ENCODE results near the gene GPR87. TPM values are rescaled to one million over a fixed set of nuclear protein-coding genes. Genes with fewer than 3 reads are reported as not detected.

Gene GPR87
- total and polyA plus RNA-seq, 12 donors, result 0.01 TPM; not detected in 11

GRCh38 chr3:151322511-151322910, 5.9 kb upstream of the GPR87 start:
- peaks cover 0 to 49% (median 0%) of the 10 kb centered on the region in 9 donors for H3K4me1 ChIP-seq
- H3K4me3 ChIP-seq, result no peak overlapping the region
- no peaks in the 10 kb centered on the region for H3K27me3 ChIP-seq
- DNase-seq, result no peak
- WGBS, 2 donors, result 90 to 100% methylated on average over 1 of the region's 1 CpG
- no peak for TF ChIP-seq CTCF (IDR thresholded peaks at IDR 0.05)
- H3K27ac ChIP-seq, result no peak overlapping the region
- no peak for ATAC-seq
- H3K9me3 ChIP-seq, result no peaks in the 10 kb centered on the region
- H3K36me3 ChIP-seq, result no peaks in the 10 kb centered on the region
- intact Hi-C loops (cut with DNase I), result no loop called here

GRCh38 chr3:151321526-151321925, 4.9 kb upstream of the GPR87 start:
- TF ChIP-seq CTCF (IDR thresholded peaks at IDR 0.05), result no peak
- H3K9me3 ChIP-seq, result no peaks in the 10 kb centered on the region
- ATAC-seq (no peak), DNase-seq (no peak)
- 78 to 81% methylated on average over 1 of the region's 1 CpG for WGBS, 2 donors
- H3K4me3 ChIP-seq, result no peak overlapping the region
- no peak overlapping the region for H3K27ac ChIP-seq
- intact Hi-C loops (cut with DNase I), result no loop called here
- H3K36me3 ChIP-seq, result no peaks in the 10 kb centered on the region
- no peaks in the 10 kb centered on the region for H3K27me3 ChIP-seq
- H3K4me1 ChIP-seq, result peaks cover 0 to 42% (median 0%) of the 10 kb centered on the region in 9 donors

GRCh38 chr3:151320131-151320530, 3.5 kb upstream of the GPR87 start:
- no peak for TF ChIP-seq CTCF (IDR thresholded peaks at IDR 0.05)
- no peaks in the 10 kb centered on the region for H3K27me3 ChIP-seq
- H3K4me3 ChIP-seq, result no peak overlapping the region
- 86 to 90% methylated on average over 2 of the region's 2 CpGs for WGBS, 2 donors
- H3K36me3 ChIP-seq, result no peaks in the 10 kb centered on the region
- peaks cover 0 to 35% (median 0%) of the 10 kb centered on the region in 9 donors for H3K4me1 ChIP-seq
- DNase-seq, result no peak
- intact Hi-C loops (cut with DNase I), result no loop called here
- H3K9me3 ChIP-seq, result no peaks in the 10 kb centered on the region
- H3K27ac ChIP-seq, result no peak overlapping the region
- no peak for ATAC-seq

GRCh38 chr3:151319628-151320027, 3.0 kb upstream of the GPR87 start:
- H3K4me1 ChIP-seq, result peaks cover 0 to 35% (median 0%) of the 10 kb centered on the region in 9 donors
- no peaks in the 10 kb centered on the region for H3K36me3 ChIP-seq
- H3K4me3 ChIP-seq, result no peak overlapping the region
- peak overlapping the region in 1 of 10 donors; percentile 6 for H3K27ac ChIP-seq
- no peak for TF ChIP-seq CTCF (IDR thresholded peaks at IDR 0.05)
- intact Hi-C loops (cut with DNase I), result no loop called here
- WGBS, 2 donors, result 87 to 91% methylated on average over 4 of the region's 4 CpGs
- no peaks in the 10 kb centered on the region for H3K27me3 ChIP-seq
- ATAC-seq, result no peak
- no peak for DNase-seq
- H3K9me3 ChIP-seq, result no peaks in the 10 kb centered on the region

Data from heart right ventricle (tissue), 16 donors.